IPS-18a (cell line): ENCODE results near the gene TBC1D14.

Source experiments
- H3K27ac ChIP-seq: one replicate; pipeline ENCODE4 v1.5.1; 2013; ENCODE audit warnings: low read length
- H3K27me3 ChIP-seq: one replicate; pipeline ENCODE4 v1.6.1; 2013; ENCODE audit warnings: mild to moderate bottlenecking, low read length; ENCODE audit not compliant: control insufficient read depth, insufficient read depth
- H3K36me3 ChIP-seq: one replicate; pipeline ENCODE4 v1.6.1; 2013; ENCODE audit warnings: low read depth, low read length; ENCODE audit not compliant: control insufficient read depth
- H3K4me1 ChIP-seq: one replicate; pipeline ENCODE4 v1.6.1; 2013; ENCODE audit warnings: low read depth, low read length; ENCODE audit not compliant: control insufficient read depth
- H3K4me3 ChIP-seq: one replicate; pipeline ENCODE4 v1.5.1; 2013; ENCODE audit warnings: low read length
- H3K9ac ChIP-seq: one replicate; pipeline ENCODE4 v1.6.1; 2013; ENCODE audit warnings: mild to moderate bottlenecking, low read length, moderate library complexity
- H3K9me3 ChIP-seq: one replicate; pipeline ENCODE4 v1.6.1; 2013; ENCODE audit warnings: low read depth, low read length; ENCODE audit not compliant: control insufficient read depth

Gene TBC1D14

DNA sequence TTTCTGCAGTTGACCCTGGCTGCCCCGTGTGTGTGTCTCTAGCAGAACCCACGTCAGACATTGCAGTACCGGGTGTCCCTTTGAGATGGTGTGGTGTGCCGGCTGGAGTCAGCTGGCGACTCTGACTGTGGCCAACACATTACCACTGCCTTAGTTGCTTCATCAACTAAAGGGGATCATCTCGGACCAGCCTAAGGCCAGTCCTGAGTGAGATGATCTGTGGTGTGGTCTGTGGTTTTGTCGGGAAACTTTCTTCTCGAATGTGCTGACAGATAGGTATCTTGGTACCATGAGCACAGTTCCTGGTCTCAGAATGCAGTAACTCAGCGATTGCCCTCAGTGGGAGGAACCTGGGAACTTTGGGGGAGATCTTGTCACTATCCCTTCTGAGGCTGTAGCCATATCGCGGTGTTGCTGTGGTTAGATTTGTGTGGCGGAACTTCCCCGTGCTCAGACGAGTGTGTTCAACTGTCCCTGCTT, 15.8 kb downstream of the TBC1D14 start:
- H3K4me3 ChIP-seq: no peak overlapping the region
- no peak overlapping the region for H3K27ac ChIP-seq
- no peaks in the 10 kb centered on the region for H3K27me3 ChIP-seq
- no peaks in the 10 kb centered on the region for H3K4me1 ChIP-seq
- no peaks in the 10 kb centered on the region for H3K9me3 ChIP-seq
- no peak overlapping the region for H3K9ac ChIP-seq
- H3K36me3 ChIP-seq: peaks cover 20% of the 10 kb centered on the region

DNA sequence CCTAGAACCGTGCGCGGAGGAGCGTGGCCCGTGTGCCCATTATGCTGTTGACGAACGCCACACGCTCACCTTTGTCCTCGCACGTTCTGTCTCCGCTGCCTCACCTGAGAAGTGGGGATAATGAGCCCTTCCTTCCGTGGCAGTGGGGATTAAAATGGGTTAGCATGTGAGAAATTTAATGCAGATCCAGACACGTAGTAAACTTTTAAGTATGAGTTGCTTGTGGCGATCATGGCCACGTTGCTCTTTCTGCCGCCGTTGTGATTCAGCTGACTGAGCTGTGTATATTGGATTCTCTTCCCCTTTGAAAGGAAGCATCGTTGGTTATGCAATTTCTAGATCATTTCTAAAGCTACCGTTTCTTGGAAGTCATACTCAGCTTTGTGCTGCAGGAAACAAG, 16.5 kb downstream of the TBC1D14 start:
- Histone ChIP-seq H3K27me3 (no peaks in the 10 kb centered on the region), H3K36me3 (peaks cover 20% of the 10 kb centered on the region), H3K9ac (no peak overlapping the region), H3K4me1 (no peaks in the 10 kb centered on the region), H3K4me3 (no peak overlapping the region), H3K9me3 (no peaks in the 10 kb centered on the region), H3K27ac (no peak overlapping the region)

DNA sequence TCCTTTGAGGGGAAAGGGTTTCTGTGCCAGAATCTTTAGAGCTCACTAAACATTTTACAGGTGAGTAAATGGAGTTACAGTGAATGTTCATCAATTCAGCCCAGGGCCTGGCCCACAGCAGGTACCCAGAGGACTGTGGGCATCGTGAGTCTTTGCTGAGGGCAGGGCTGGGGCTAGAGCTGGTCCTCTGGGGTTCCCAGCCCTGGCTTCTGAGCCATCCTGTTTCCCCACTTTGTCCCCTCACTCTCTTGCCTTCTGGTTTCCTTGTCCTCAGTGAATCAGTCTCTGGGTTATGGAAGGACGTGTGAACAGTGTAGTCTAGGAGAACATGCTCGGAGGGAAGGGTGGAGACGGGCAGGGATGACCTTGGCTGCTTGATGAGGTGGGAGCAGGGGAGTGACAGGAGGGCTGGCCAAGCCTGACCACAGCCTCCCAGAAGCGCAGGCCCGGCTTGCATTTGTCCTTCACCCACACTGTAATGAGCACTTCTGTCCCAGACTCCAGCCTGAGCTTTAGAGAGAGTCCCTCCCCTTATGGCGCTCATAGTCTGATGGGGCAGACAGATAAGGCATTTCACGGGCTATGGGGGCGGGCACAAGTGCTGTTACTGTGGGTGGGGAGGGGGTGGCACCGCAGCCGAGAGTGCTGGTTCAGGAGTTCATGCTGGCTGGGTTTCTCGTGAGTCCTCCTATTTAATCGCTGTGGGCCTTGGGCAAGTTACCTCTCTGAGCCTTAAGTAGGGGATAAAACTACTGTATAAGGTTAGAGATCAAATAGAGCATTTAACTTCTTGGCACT, 17.3 kb downstream of the TBC1D14 start:
- Histone ChIP-seq H3K4me1 (no peaks in the 10 kb centered on the region), H3K36me3 (peaks cover 20% of the 10 kb centered on the region), H3K9ac (no peak overlapping the region), H3K27me3 (no peaks in the 10 kb centered on the region), H3K4me3 (no peak overlapping the region), H3K9me3 (no peaks in the 10 kb centered on the region), H3K27ac (no peak overlapping the region)

DNA sequence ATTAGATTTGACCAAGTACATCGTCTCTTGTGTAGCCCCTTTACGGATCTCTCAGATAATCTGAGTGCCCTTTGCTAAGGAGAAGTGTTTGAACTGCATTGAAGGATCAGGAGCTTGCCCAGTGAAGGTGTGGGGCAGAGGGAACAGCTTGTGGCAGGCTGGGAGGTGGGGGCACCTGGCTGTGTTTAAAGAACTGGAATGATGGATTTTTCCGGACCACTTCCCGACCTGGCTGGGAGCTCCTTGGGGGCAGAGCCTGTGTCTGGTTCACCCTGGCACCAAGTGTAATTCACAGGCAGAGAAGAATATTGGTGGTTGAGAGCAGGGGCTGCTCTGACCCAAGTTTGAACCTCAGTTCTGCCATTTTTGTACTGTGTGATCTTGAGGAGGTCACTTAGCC, 18.5 kb downstream of the TBC1D14 start:
- peaks cover 20% of the 10 kb centered on the region for H3K36me3 ChIP-seq
- no peak overlapping the region for H3K4me3 ChIP-seq
- no peak overlapping the region for H3K27ac ChIP-seq
- no peaks in the 10 kb centered on the region for H3K27me3 ChIP-seq
- H3K9ac ChIP-seq: no peak overlapping the region
- no peaks in the 10 kb centered on the region for H3K9me3 ChIP-seq
- no peaks in the 10 kb centered on the region for H3K4me1 ChIP-seq

DNA sequence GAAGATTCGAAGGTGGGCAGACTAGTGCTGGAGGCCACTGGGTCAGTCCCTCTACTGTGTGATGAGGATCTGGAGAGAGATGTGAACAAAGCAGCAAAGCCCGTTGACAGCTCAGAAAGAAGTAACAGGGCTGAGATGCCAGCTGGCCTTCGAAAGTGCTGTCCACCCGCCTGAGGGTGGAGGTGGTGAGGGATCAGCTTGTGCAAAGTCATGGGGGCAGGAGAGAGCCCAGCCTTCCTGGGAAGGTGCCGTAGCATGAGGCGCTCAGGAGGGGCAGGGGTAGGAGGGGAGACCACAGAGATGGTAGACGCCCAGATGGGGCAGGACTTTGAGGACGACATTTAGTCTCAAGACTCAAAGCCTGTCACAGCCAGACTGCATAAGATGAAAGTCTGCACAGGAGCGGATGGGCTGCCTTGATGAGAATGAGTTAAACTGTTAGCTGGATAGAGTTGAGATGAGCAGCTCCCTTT, 19.7 kb downstream of the TBC1D14 start:
- H3K27me3 ChIP-seq: no peaks in the 10 kb centered on the region
- H3K4me3 ChIP-seq: no peak overlapping the region
- H3K36me3 ChIP-seq: peaks cover 10% of the 10 kb centered on the region
- H3K9ac ChIP-seq: no peak overlapping the region
- no peaks in the 10 kb centered on the region for H3K9me3 ChIP-seq
- no peak overlapping the region for H3K27ac ChIP-seq
- H3K4me1 ChIP-seq: no peaks in the 10 kb centered on the region

DNA sequence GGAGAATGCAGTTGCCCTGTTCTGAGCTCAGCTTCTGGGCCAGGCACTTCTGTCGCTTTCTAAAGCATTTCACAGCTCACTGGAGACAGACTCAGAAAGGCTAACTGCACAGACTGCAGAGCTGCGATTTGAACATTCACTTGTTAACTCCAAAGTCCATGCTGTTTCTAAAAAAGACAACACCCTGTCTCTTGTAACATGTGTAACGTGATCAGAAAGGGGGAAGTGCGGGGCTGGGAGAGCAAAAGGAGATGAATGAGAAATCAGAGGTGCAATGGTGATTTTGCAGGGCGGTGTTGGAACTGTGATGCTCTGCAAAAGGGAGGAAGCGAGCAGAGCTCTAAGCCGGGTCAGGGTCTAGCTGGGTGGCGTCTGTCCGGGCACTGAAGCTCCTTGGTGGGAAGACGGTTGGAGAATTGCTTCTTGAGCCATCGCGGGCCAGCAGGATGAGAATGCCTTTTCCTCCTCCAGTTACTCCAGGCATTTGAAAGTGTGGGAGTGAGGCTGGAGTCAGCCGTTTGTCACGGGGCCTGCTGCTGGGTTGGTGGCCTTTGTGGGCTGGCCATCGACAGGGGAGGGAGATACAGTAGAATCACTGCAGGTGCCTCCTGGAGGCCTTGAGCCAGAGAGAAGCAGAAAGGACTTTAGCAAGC, 20.3 kb downstream of the TBC1D14 start:
- no peaks in the 10 kb centered on the region for H3K4me1 ChIP-seq
- no peak overlapping the region for H3K4me3 ChIP-seq
- no peak overlapping the region for H3K27ac ChIP-seq
- no peaks in the 10 kb centered on the region for H3K9me3 ChIP-seq
- peaks cover 5% of the 10 kb centered on the region for H3K36me3 ChIP-seq
- H3K9ac ChIP-seq: no peak overlapping the region
- no peaks in the 10 kb centered on the region for H3K27me3 ChIP-seq

DNA sequence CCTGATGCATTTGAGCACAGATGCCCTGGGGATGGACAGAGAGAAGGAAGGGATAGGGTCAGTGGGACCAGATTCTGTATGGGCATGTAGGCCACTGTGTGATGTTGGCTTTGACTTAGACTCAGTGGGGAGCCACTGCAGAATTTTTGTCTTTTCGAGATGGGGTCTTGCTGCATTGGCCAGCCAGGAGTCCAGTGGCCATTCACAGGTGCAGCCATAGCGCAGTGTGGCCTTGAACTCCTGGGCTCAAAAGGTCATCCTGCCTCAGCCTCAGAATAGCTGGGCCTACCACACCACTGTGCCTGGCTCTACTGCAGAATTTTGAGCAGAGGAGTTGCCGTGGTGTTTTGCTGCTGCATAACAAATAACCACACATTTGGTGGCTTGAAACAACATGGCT, 22.8 kb downstream of the TBC1D14 start:
- Histone ChIP-seq H3K9me3 (no peaks in the 10 kb centered on the region), H3K4me3 (no peak overlapping the region), H3K27ac (no peak overlapping the region), H3K36me3 (no peaks in the 10 kb centered on the region), H3K4me1 (no peaks in the 10 kb centered on the region), H3K27me3 (no peaks in the 10 kb centered on the region), H3K9ac (no peak overlapping the region)

DNA sequence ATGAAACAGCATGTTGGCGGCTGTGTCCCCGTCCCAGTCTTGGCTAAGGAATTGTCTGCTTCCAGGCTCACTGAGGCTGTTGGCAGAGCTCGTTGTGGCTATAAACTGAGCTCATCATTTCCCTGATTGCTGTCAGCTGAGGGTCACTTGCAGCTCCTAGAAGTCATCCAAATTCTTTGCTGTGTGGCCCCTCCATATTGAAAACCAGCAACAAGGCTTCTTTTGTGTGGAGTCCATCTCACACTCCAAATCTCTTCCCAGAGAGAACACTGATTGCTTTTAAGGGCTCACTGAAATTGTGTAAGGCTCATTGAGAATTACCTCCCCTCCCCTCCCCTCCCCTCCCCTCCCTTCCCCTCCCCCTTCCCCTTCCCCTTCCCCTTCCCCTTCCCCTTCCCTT, 23.3 kb downstream of the TBC1D14 start:
- H3K27ac ChIP-seq: no peak overlapping the region
- no peaks in the 10 kb centered on the region for H3K27me3 ChIP-seq
- peaks cover 2% of the 10 kb centered on the region for H3K4me1 ChIP-seq
- H3K9ac ChIP-seq: no peak overlapping the region
- H3K36me3 ChIP-seq: no peaks in the 10 kb centered on the region
- no peak overlapping the region for H3K4me3 ChIP-seq
- no peaks in the 10 kb centered on the region for H3K9me3 ChIP-seq

DNA sequence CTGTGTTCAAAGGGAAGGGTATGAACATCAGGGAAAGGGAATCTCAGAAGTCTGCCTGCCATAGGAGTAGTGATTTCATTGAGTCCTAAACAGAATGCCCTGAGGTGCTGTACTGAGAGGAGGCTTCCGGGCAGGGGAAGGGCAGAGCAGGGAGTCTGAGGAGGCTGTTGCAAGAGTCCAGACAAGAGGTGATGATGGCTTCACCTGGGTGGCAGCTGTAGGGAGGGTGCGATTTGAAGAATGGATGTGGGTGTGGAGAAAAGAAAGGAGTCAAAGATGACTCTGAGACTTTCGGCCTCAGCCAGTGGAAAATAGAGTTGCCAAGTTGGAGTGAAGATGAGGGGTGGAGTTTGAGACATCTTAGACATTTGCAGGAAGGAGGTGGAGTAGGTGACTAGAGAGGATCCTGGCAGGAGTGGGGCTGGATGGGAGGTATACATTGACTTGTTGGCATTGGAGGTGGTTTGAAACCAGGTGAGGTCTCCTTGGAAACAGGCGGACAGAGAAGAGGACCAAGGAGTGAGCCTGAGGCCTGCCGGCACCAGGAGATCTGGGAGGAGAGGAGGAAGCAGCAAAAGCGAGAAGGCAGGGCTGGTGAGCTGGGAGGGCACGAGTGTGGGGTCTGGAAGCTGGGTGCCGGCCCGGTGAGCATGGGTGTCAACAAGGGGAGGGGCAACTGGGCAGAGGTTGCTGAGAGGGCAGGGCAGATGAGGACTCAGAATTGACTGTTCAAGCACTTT, 24.2 kb downstream of the TBC1D14 start:
- no peaks in the 10 kb centered on the region for H3K9me3 ChIP-seq
- peaks cover 3% of the 10 kb centered on the region for H3K4me1 ChIP-seq
- no peaks in the 10 kb centered on the region for H3K27me3 ChIP-seq
- H3K9ac ChIP-seq: no peak overlapping the region
- H3K36me3 ChIP-seq: no peaks in the 10 kb centered on the region
- H3K4me3 ChIP-seq: no peak overlapping the region
- no peak overlapping the region for H3K27ac ChIP-seq

DNA sequence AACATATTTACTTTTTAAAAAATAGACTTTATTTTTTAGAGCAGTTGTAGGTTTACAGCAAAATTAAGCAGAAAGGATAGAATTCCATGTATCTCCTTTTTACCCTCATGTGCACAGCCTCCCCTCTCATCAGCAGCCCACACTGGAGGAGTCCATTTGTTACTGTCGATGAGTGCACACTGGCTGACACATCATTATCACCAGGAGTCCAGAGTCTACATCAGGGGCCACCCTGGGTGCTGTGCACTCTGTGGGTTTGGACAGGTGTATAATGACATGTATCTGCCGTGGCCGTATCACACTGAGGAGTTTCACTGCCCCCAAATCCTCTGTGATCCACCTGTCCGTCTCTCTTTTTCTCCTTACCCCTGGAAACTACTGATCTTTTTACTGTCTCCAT, 26.3 kb downstream of the TBC1D14 start:
- H3K27me3 ChIP-seq: no peaks in the 10 kb centered on the region
- H3K4me3 ChIP-seq: no peak overlapping the region
- H3K36me3 ChIP-seq: no peaks in the 10 kb centered on the region
- no peaks in the 10 kb centered on the region for H3K9me3 ChIP-seq
- no peak overlapping the region for H3K9ac ChIP-seq
- peaks cover 11% of the 10 kb centered on the region for H3K4me1 ChIP-seq
- H3K27ac ChIP-seq: no peak overlapping the region

DNA sequence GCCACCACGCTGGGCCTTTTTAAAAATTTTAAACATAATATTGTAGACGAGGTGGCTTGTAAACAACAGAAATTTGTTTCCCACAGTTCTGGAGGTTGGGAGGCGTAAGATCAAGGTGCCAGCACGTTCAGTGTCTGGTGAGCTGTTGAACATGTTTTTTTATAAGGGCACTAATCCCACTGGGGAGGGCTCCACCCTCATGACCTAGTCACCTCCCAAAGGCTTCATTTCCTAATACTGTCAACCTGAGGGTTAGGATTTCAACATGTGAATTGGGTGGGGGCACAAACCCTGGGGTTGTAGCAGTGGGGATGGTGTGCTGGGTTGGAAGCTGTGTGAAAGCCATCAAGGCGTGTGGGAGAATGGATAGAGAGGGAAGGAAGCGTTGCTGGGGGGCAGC, 27.6 kb downstream of the TBC1D14 start:
- Histone ChIP-seq H3K9me3 (no peaks in the 10 kb centered on the region), H3K27me3 (no peaks in the 10 kb centered on the region), H3K27ac (no peak overlapping the region), H3K4me1 (peaks cover 16% of the 10 kb centered on the region), H3K36me3 (no peaks in the 10 kb centered on the region), H3K4me3 (no peak overlapping the region), H3K9ac (no peak overlapping the region)
